ENCODE results near the gene ADH4. TPM values are rescaled to one million over a fixed set of nuclear protein-coding genes. Genes with fewer than 3 reads are reported as not detected.
"Not testable (repeated sequence)": the region's sequence is repeated elsewhere in the genome, so short reads cannot be mapped to it uniquely, and the experiment has no call there.

ADH4 gene
- total RNA-seq, 1 experiment from 2014 or later: 0.11 TPM

DNA sequence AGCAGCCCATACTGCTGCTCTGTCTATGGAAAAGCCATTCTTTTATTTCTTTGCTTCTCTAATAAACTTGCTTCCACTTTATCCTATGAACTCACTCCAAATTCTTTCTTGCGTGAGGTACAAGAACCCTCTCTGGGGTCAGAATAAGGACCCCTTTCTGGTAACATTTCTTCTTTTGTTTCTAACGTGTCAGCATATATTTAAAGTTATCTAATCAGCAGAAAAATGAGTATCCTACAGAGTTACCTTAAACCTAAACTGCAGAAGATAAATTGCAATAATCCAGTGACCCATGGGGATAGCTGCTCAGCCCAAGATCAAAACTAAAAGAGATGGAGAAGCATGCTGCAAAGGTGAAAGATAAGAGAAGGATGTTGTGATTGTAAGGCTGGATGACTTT is 59.5 kb downstream of the ADH4 start:
- CTCF ChIA-PET: no interaction called here
- H3K4me1 Mint-ChIP-seq: peaks cover 18% of the 10 kb centered on the region

DNA sequence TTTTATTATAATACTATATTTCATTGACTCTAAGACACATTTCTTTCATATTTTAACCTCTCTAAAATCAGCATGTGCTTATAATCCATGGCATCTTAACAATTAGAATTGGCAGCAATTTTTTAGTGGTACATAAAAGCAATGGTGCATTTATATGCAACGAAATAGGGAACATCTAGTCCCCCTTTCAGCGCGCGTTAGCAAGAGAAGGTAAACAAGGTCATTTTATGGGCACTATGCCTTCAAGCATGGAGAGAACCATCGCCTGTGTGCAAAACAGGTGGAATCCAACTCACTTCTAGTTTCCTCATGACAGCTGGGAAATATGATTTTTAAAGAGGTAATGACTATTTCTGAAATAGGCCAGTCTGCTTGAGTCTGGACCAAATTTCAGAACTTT is 61.9 kb downstream of the ADH4 start:
- no peak overlapping the region for H3K4me3 Mint-ChIP-seq
- ChIA-PET POLR2A (no interaction called here), CTCF (no interaction called here)
- no peaks in the 10 kb centered on the region for H3K9me3 Mint-ChIP-seq
- peaks cover 82% of the 10 kb centered on the region for H3K36me3 Mint-ChIP-seq
- DNase-seq (ENCODE audit: low spot score): no peak
- no peak for ATAC-seq
- TF ChIP-seq USF2 (CRISPR knock-in tag; IDR thresholded peaks at IDR 0.05): no peak
- no peak for TF ChIP-seq USF1 (CRISPR knock-in tag; IDR thresholded peaks at IDR 0.05)
- TF ChIP-seq TCF7 (CRISPR knock-in tag; IDR thresholded peaks at IDR 0.05; ENCODE audit: low read depth): no peak
- no peak for TF ChIP-seq IRF2 (CRISPR knock-in tag; IDR thresholded peaks at IDR 0.05; ENCODE audit: borderline replicate concordance, low read depth)
- TF ChIP-seq MYBL2 (CRISPR knock-in tag; IDR thresholded peaks at IDR 0.05): no peak
- no peak for TF ChIP-seq SMAD4 (CRISPR knock-in tag; IDR thresholded peaks at IDR 0.05)
- TF ChIP-seq NR3C1 (CRISPR knock-in tag; conservative IDR thresholded peaks at IDR 0.05; ENCODE audit: low read depth): no peak
- no peak for TF ChIP-seq ZNF219 (CRISPR knock-in tag; IDR thresholded peaks at IDR 0.05; ENCODE audit: borderline replicate concordance)
- TF ChIP-seq ETV6 (CRISPR knock-in tag; IDR thresholded peaks at IDR 0.05): no peak
- TF ChIP-seq, protein P1, sequence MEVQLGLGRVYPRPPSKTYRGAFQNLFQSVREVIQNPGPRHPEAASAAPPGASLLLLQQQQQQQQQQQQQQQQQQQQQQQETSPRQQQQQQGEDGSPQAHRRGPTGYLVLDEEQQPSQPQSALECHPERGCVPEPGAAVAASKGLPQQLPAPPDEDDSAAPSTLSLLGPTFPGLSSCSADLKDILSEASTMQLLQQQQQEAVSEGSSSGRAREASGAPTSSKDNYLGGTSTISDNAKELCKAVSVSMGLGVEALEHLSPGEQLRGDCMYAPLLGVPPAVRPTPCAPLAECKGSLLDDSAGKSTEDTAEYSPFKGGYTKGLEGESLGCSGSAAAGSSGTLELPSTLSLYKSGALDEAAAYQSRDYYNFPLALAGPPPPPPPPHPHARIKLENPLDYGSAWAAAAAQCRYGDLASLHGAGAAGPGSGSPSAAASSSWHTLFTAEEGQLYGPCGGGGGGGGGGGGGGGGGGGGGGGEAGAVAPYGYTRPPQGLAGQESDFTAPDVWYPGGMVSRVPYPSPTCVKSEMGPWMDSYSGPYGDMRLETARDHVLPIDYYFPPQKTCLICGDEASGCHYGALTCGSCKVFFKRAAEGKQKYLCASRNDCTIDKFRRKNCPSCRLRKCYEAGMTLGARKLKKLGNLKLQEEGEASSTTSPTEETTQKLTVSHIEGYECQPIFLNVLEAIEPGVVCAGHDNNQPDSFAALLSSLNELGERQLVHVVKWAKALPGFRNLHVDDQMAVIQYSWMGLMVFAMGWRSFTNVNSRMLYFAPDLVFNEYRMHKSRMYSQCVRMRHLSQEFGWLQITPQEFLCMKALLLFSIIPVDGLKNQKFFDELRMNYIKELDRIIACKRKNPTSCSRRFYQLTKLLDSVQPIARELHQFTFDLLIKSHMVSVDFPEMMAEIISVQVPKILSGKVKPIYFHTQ (CRISPR knock-in tag; IDR thresholded peaks at IDR 0.05): no peak
- TF ChIP-seq ZNF532 (CRISPR knock-in tag; IDR thresholded peaks at IDR 0.05; ENCODE audit: borderline replicate concordance): no peak
- no peak for TF ChIP-seq TEAD4 (CRISPR knock-in tag; IDR thresholded peaks at IDR 0.05)
- H3K27ac Mint-ChIP-seq: no peak overlapping the region
- H3K27me3 Mint-ChIP-seq (ENCODE audit: low read depth): no peaks in the 10 kb centered on the region
- peaks cover 8% of the 10 kb centered on the region for H3K4me1 Mint-ChIP-seq

More for the DNA sequence above, 59.5 kb downstream of the ADH4 start:
- DNase-seq (ENCODE audit: low spot score) (no peak), ATAC-seq (no peak)
- H3K27me3 Mint-ChIP-seq (ENCODE audit: low read depth): no peaks in the 10 kb centered on the region
- POLR2A ChIA-PET: interaction anchor here (1.1 to 1.9 kb wide), 2 partner anchors 15 to 29 kb away, joined by 3 to 6 read pairs; no protein-coding TSS in a partner anchor
- TF ChIP-seq MLX (CRISPR knock-in tag; IDR thresholded peaks at IDR 0.05) (no peak), NFATC4 (CRISPR knock-in tag; IDR thresholded peaks at IDR 0.05) (no peak), CDX4 (CRISPR knock-in tag; IDR thresholded peaks at IDR 0.05; ENCODE audit: borderline replicate concordance) (no peak), ESRRA (CRISPR knock-in tag; IDR thresholded peaks at IDR 0.05; ENCODE audit: borderline replicate concordance) (no peak), EMX1 (CRISPR knock-in tag; IDR thresholded peaks at IDR 0.05) (no peak), FOXP4 (CRISPR knock-in tag; IDR thresholded peaks at IDR 0.05) (no peak)
- no peaks in the 10 kb centered on the region for H3K9me3 Mint-ChIP-seq
- no peak overlapping the region for H3K4me3 Mint-ChIP-seq
- peaks cover 62% of the 10 kb centered on the region for H3K36me3 Mint-ChIP-seq
- no peak overlapping the region for H3K27ac Mint-ChIP-seq

DNA sequence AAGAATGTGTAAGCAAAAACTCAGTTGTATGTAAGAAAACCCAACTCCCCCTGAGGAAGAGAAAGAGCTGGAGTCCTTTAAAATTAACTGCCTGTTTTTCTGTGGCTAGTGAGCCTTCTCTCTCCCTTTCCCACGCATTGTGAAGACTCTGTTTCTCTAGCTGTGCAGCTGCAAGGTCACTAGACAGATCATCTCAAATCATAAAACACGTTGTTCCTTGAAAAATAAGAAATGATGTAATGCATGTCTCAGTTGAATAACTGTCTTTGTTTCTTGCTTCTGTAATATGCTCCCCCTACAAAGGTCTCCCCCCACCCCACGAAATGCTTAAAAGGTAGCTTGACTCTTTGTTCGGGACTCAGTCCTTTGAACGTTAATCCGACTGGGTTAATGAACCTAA is 63.2 kb downstream of the ADH4 start:
- not testable (repeated sequence) for H3K4me1 Mint-ChIP-seq; H3K27me3 Mint-ChIP-seq (ENCODE audit: low read depth); H3K4me3 Mint-ChIP-seq; ATAC-seq; H3K9me3 Mint-ChIP-seq; H3K27ac Mint-ChIP-seq; DNase-seq (ENCODE audit: low spot score)
- H3K36me3 Mint-ChIP-seq: peaks cover 90% of the 10 kb centered on the region
- ChIA-PET POLR2A (interaction anchor here (0.6 kb wide), 1 partner anchor 83 kb away, joined by 4 read pairs; no protein-coding TSS in a partner anchor), CTCF (interaction anchor here (1.0 kb wide), 1 partner anchor 25 kb away, joined by 4 read pairs; no protein-coding TSS in a partner anchor)
